GM19452 (cell line): ENCODE results near the gene ZCCHC7.
"Not testable (repeated sequence)": the region's sequence is repeated elsewhere in the genome, so short reads cannot be mapped to it uniquely, and the experiment has no call there.

Experiments used
- ATAC-seq: cut with Tn5 transposase; IDR thresholded peaks from one replicate; pipeline ENCODE4 v1.9.1; 2021; ENCODE audit not compliant: unreplicated experiment

ZCCHC7 gene

GRCh38 chr9:37119907-37120842 is at the start of gene ZCCHC7:
Gene ZCCHC7, plus strand, starts transcription at chr9:37120574.
- peak; percentile 88 for ATAC-seq

GRCh38 chr9:37074790-37075189 is 45.6 kb upstream of the ZCCHC7 start:
- peak; percentile 32 for ATAC-seq

GRCh38 chr9:37079370-37080164 is 40.8 kb upstream of the ZCCHC7 start:
- ATAC-seq = peak; percentile 86

- ATAC-seq = not testable (repeated sequence)
Observed at GRCh38 chr9:37080165-37080628, 40.2 kb upstream of the ZCCHC7 start.

- not testable (repeated sequence) for ATAC-seq
Observed at GRCh38 chr9:37081507-37081906, 38.9 kb upstream of the ZCCHC7 start.

GRCh38 chr9:37082214-37082765 is 38.1 kb upstream of the ZCCHC7 start:
- no peak for ATAC-seq

GRCh38 chr9:37083654-37084053 is 36.7 kb upstream of the ZCCHC7 start:
- ATAC-seq = no peak

- no peak for ATAC-seq
Observed at GRCh38 chr9:37085233-37085632, 35.1 kb upstream of the ZCCHC7 start.

- ATAC-seq = not testable (repeated sequence)
Observed at GRCh38 chr9:37092714-37093295, 27.6 kb upstream of the ZCCHC7 start.

GRCh38 chr9:37094751-37095150 is 25.6 kb upstream of the ZCCHC7 start:
- no peak for ATAC-seq

GRCh38 chr9:37096628-37097027 is 23.7 kb upstream of the ZCCHC7 start:
- no peak for ATAC-seq

GRCh38 chr9:37097294-37097693 is 23.1 kb upstream of the ZCCHC7 start:
- no peak for ATAC-seq

GRCh38 chr9:37100327-37100726 is 20.0 kb upstream of the ZCCHC7 start:
- no peak for ATAC-seq

GRCh38 chr9:37100741-37101140 is 19.6 kb upstream of the ZCCHC7 start:
- ATAC-seq = no peak

- no peak for ATAC-seq
Observed at GRCh38 chr9:37102486-37102885, 17.9 kb upstream of the ZCCHC7 start.

GRCh38 chr9:37104183-37104889 is 16.0 kb upstream of the ZCCHC7 start:
- ATAC-seq = no peak

GRCh38 chr9:37105234-37105633 is 15.1 kb upstream of the ZCCHC7 start:
- no peak for ATAC-seq

GRCh38 chr9:37107701-37108100 is 12.7 kb upstream of the ZCCHC7 start:
- ATAC-seq = no peak

GRCh38 chr9:37114442-37114841 is 5.9 kb upstream of the ZCCHC7 start:
- not testable (repeated sequence) for ATAC-seq

- ATAC-seq = no peak
Observed at GRCh38 chr9:37117956-37118355, 2.4 kb upstream of the ZCCHC7 start.
